Measurements from ENCODE around the gene PDE5A. TPM values are rescaled to one million over a fixed set of nuclear protein-coding genes. Genes with fewer than 3 reads are reported as not detected.

The PDE5A gene
- total and polyA plus RNA-seq, 2 donors (not counting 3 experiments of a cell fraction or from before 2014, with no cell fraction given) = 0.73 to 2.3 TPM

DNA sequence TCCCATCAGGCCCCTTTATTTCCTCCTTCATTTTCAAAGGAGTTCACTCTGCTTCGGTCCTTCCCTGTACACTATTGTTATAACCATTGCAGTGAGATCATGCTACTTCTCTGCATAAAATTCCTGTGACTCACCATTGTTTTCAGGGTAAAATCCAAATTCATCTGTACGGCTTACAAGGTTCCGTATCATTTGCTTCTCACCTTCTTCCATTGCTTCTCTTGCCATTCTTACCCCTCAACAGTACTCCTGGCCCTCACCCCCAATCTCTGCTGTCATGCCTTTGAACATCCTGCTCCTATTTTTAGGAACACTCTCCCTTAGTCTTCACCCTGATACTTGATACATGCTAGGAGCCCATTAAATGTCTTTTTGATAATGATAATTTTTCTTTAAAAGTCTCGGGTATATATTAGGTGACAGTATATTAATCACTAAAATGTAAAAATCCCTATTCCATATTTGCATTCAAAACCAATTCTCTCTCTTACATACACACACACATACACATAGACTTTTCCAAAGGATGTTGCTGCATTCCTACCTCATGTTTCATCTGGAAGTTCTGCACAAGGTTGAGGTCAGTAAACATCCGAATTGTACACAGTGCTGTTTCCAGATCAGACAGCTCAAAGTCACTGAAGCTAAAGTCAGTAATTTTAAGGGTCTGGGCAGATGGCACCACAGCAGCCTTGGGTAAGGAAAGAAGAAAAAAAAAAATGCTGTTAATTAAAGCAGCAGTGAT lies 103.4 kb downstream of the PDE5A start:
- Histone ChIP-seq H3K9me1 (replicated peaks; ENCODE audit: control insufficient read depth, extremely low read depth, insufficient read depth, low read length) (no peaks in the 10 kb centered on the region), H3K4me2 (ENCODE audit: insufficient read depth, low read length) (peak overlapping the region; percentile 94), H2AFZ (ENCODE audit: low read depth, low read length) (peak overlapping the region; percentile 85), H4K20me1 (replicated peaks; ENCODE audit: control insufficient read depth, extremely low read depth, insufficient read depth, low read length) (no peaks in the 10 kb centered on the region), H3K36me3 (ENCODE audit: control insufficient read depth in 2 of 2, extremely low read depth in 1 of 2, insufficient read depth in 2 of 2, low read length in 2 of 2) (no peaks in the 10 kb centered on the region), H3K9ac (replicated peaks; ENCODE audit: extremely low read depth, insufficient read depth, low read length) (peak overlapping the region; percentile 88), H3K4me3 (replicated peaks in 1 of 3; ENCODE audit: insufficient read depth in 1 of 3, low read depth in 1 of 3, low read length in 3 of 3) (peak overlapping the region in 1 of 3 experiments; percentile 63), H3K4me1 (ENCODE audit: control insufficient read depth, extremely low read depth, insufficient read depth, low read length) (peaks cover 47% of the 10 kb centered on the region), H3K27me3 (ENCODE audit: control insufficient read depth in 2 of 2, insufficient read depth in 2 of 2, low read length in 2 of 2) (no peaks in the 10 kb centered on the region), H3K79me2 (ENCODE audit: control insufficient read depth, insufficient read depth, low read length) (no peaks in the 10 kb centered on the region), H3K9me3 (replicated peaks; ENCODE audit: control insufficient read depth, insufficient read depth, low read length) (no peaks in the 10 kb centered on the region), H3K27ac (ENCODE audit: insufficient read depth, low read depth, low read length) (peak overlapping the region; percentile 99)
- DNase-seq (ENCODE audit: low read depth, low spot score) = peak; percentile 90
- peak; percentile 93 for FAIRE-seq
- CTCF ChIA-PET = interaction anchor here (0.7 to 1.9 kb wide), 5 partner anchors 10 to 103 kb away, joined by 3 to 7 read pairs (median 3); partner anchors contain the start of gene PDE5A
- dilution Hi-C loops (cut with MboI; ENCODE audit: extremely low pct_ligation_motif_present, low sequenced_read_pairs) (no loop called here), intact Hi-C loops (cut with micrococcal nuclease) (loop anchor here (2.0 to 10.0 kb wide), 4 partner anchors 34 to 690 kb away; partner anchors contain the start of genes SEC24D and USP53)
- BruUV-seq (replicated peaks) = TSS peak; percentile 83
- POLR2A ChIA-PET = interaction anchor here (0.6 to 0.9 kb wide), 2 partner anchors 71 to 98 kb away, joined by 3 read pairs; no protein-coding TSS in a partner anchor
- TF ChIP-seq FOS (IDR thresholded peaks at IDR 0.05; ENCODE audit: borderline replicate concordance, insufficient read depth, low read length) (peak; percentile 58), MAX (IDR thresholded peaks at IDR 0.05; ENCODE audit: insufficient read depth, insufficient read length) (no peak), MYC (IDR thresholded peaks at IDR 0.05; ENCODE audit: low read depth, low read length) (no peak), JUN (IDR thresholded peaks at IDR 0.05; ENCODE audit: borderline replicate concordance, insufficient read depth, insufficient read length, low read depth) (peak; percentile 85), EZH2 (IDR thresholded peaks at IDR 0.05; ENCODE audit: borderline replicate concordance, low read depth, low read length, severe bottlenecking) (no peak), POLR2A (IDR thresholded peaks at IDR 0.05; ENCODE audit: low read depth, low read length) (no peak), POLR2AphosphoS5 (IDR thresholded peaks at IDR 0.05; ENCODE audit: insufficient read depth, low read depth, low read length) (peak; percentile 60), GATA2 (IDR thresholded peaks at IDR 0.05; ENCODE audit: insufficient read depth, insufficient read length, low read depth, low read length) (no peak)
- TF ChIP-seq, protein P1, sequence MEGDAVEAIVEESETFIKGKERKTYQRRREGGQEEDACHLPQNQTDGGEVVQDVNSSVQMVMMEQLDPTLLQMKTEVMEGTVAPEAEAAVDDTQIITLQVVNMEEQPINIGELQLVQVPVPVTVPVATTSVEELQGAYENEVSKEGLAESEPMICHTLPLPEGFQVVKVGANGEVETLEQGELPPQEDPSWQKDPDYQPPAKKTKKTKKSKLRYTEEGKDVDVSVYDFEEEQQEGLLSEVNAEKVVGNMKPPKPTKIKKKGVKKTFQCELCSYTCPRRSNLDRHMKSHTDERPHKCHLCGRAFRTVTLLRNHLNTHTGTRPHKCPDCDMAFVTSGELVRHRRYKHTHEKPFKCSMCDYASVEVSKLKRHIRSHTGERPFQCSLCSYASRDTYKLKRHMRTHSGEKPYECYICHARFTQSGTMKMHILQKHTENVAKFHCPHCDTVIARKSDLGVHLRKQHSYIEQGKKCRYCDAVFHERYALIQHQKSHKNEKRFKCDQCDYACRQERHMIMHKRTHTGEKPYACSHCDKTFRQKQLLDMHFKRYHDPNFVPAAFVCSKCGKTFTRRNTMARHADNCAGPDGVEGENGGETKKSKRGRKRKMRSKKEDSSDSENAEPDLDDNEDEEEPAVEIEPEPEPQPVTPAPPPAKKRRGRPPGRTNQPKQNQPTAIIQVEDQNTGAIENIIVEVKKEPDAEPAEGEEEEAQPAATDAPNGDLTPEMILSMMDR (IDR thresholded peaks at IDR 0.05; ENCODE audit: extremely low read depth in 1 of 2, insufficient read depth in 1 of 2, low read depth in 1 of 2, low read length in 2 of 2) = no peak
